GM23338 (cell line): ENCODE data around the gene RECQL5.

Experiments
- CREB1 ChIP-seq: fragments of 250-450 bp; sonication (Bioruptor Pico); IDR thresholded peaks from 2 replicates; pipeline ENCODE4 v1.5.0; 2020; ENCODE audit warnings: low read depth, mild to moderate bottlenecking, moderate library complexity
- CTCF ChIP-seq, 2 experiments: fragments of 200-600 bp in 1 of 2; sonication (generic) in 1 of 2; conservative IDR thresholded peaks; 2 replicates each; pipeline versions ENCODE4 v1.5.1 to v1.6.1; 2016 to 2017; ENCODE audit warnings: antibody characterized with exemption in 2 of 2, low read depth in 2 of 2, mild to moderate bottlenecking in 2 of 2, moderate library complexity in 1 of 2
- ETS1 ChIP-seq: IDR thresholded peaks from 2 replicates; pipeline ENCODE4 v1.6.1; 2016; ENCODE audit warnings: antibody characterized with exemption
- EZH2 ChIP-seq: fragments of 200-600 bp; sonication (generic); IDR thresholded peaks from one replicate; pipeline ENCODE4 v1.8.0; 2017; ENCODE audit warnings: antibody characterized with exemption, mild to moderate bottlenecking, low read depth; ENCODE audit not compliant: unreplicated experiment
- EZH2phosphoT487 ChIP-seq: fragments of 200-600 bp; sonication (generic); IDR thresholded peaks from one replicate; pipeline ENCODE4 v1.8.1; 2018; ENCODE audit warnings: antibody characterized with exemption; ENCODE audit not compliant: unreplicated experiment
- JUNB ChIP-seq: IDR thresholded peaks from one replicate; pipeline ENCODE4 v1.6.1; 2016; ENCODE audit warnings: antibody characterized with exemption; ENCODE audit not compliant: unreplicated experiment
- NANOG ChIP-seq: IDR thresholded peaks from 2 replicates; pipeline ENCODE4 v1.6.1; 2016; ENCODE audit warnings: antibody characterized with exemption, borderline replicate concordance
- POLR2AphosphoS5 ChIP-seq: IDR thresholded peaks from 2 replicates; pipeline ENCODE4 v1.6.1; 2016; ENCODE audit warnings: antibody characterized with exemption, low read depth
- REST ChIP-seq: IDR thresholded peaks from one replicate; pipeline ENCODE4 v1.6.1; 2018; ENCODE audit warnings: antibody characterized with exemption; ENCODE audit not compliant: unreplicated experiment
- ZNF462 ChIP-seq: fragments of 250-450 bp; sonication (Bioruptor Pico); IDR thresholded peaks from 2 replicates; pipeline ENCODE4 v1.5.0; 2020; ENCODE audit warnings: mild to moderate bottlenecking, moderate library complexity

- no peak for TF ChIP-seq CTCF (conservative IDR thresholded peaks at IDR 0.05; ENCODE audit: low read depth in 2 of 2)
- TF ChIP-seq REST, result no peak
- no peak for TF ChIP-seq EZH2phosphoT487
- no peak for TF ChIP-seq EZH2
- TF ChIP-seq POLR2AphosphoS5, result no peak
- TF ChIP-seq NANOG, result no peak
- no peak for TF ChIP-seq ETS1
- no peak for TF ChIP-seq ZNF462
- no peak for TF ChIP-seq JUNB
- no peak for TF ChIP-seq CREB1
Observed at GRCh38 chr17:75646638-75646992, 20.3 kb downstream of the RECQL5 start.
